Cardiac muscle cell (in vitro differentiated cells and primary cell): Measurements from ENCODE around the gene AP1S2. TPM values are rescaled to one million over a fixed set of nuclear protein-coding genes. Genes with fewer than 3 reads are reported as not detected.

Source experiments
- DNase-seq, 2 donors: peaks; one replicate each; pipeline versions ENCODE4 v3.0.0 to v3.0.0-alpha.2; 2010 to 2017; ENCODE audit warnings: low read depth in 1 of 2, low spot score in 1 of 2
- H3K27ac ChIP-seq: fragments of 200-600 bp; sonication (generic); 2 replicates; pipeline ENCODE4 v1.5.1; 2016
- H3K27me3 ChIP-seq: fragments of 200-600 bp; sonication (generic); 2 replicates; pipeline ENCODE4 v1.6.0; 2016; ENCODE audit warnings: control low read depth
- H3K36me3 ChIP-seq: fragments of 200-600 bp; sonication (generic); 2 replicates; pipeline ENCODE4 v1.5.1; 2016; ENCODE audit warnings: control low read depth
- H3K4me1 ChIP-seq: fragments of 200-600 bp; sonication (generic); 2 replicates; pipeline ENCODE4 v1.8.1; 2017; ENCODE audit warnings: low read depth, mild to moderate bottlenecking, mixed run types
- H3K4me3 ChIP-seq: fragments of 200-600 bp; sonication (generic); 2 replicates; pipeline ENCODE4 v1.5.1; 2016; ENCODE audit warnings: mild to moderate bottlenecking
- H3K9me3 ChIP-seq: fragments of 200-600 bp; sonication (generic); 2 replicates; pipeline ENCODE4 v1.5.1; 2017; ENCODE audit warnings: low read depth, mild to moderate bottlenecking, control low read depth
- polyA plus RNA-seq: library from polyadenylated mRNA; unstranded; fragments of >200 nt; fragmentation: Nextera tagmentation; extraction: Ambion mirVana; gene quantifications from 2 replicates; pipeline ENCODE4 v1.2.1, GENCODE V29; 2016
- total RNA-seq: library from RNA; depleted of rRNA; stranded (reverse); fragments of >200 nt; gene quantifications from 2 replicates; pipeline ENCODE4 v1.2.3, GENCODE V29; 2016
- TF ChIP-seq, protein P1 (sequence below): IDR thresholded peaks from 2 replicates; pipeline ENCODE4 v1.5.1; 2012; ENCODE audit warnings: low read depth, mild to moderate bottlenecking, low read length

Gene AP1S2
- total and polyA plus RNA-seq, 2 experiments from 2014 or later: 132 to 177 TPM

GRCh38 chrX:15816438-15816809 is 38.2 kb downstream of the AP1S2 start:
- DNase-seq: no peak
- H3K27me3 ChIP-seq: no peaks in the 10 kb centered on the region
- TF ChIP-seq, protein P1, sequence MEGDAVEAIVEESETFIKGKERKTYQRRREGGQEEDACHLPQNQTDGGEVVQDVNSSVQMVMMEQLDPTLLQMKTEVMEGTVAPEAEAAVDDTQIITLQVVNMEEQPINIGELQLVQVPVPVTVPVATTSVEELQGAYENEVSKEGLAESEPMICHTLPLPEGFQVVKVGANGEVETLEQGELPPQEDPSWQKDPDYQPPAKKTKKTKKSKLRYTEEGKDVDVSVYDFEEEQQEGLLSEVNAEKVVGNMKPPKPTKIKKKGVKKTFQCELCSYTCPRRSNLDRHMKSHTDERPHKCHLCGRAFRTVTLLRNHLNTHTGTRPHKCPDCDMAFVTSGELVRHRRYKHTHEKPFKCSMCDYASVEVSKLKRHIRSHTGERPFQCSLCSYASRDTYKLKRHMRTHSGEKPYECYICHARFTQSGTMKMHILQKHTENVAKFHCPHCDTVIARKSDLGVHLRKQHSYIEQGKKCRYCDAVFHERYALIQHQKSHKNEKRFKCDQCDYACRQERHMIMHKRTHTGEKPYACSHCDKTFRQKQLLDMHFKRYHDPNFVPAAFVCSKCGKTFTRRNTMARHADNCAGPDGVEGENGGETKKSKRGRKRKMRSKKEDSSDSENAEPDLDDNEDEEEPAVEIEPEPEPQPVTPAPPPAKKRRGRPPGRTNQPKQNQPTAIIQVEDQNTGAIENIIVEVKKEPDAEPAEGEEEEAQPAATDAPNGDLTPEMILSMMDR: no peak
- no peak overlapping the region for H3K4me3 ChIP-seq
- peak overlapping the region; percentile 76 for H3K27ac ChIP-seq
- no peaks in the 10 kb centered on the region for H3K9me3 ChIP-seq
- H3K36me3 ChIP-seq: peaks cover 6% of the 10 kb centered on the region
- peaks cover 19% of the 10 kb centered on the region for H3K4me1 ChIP-seq

GRCh38 chrX:15815779-15816437 is 38.7 kb downstream of the AP1S2 start:
- DNase-seq: peak; percentile 28 to 73

GRCh38 chrX:15814771-15815365 is 39.7 kb downstream of the AP1S2 start:
- Histone ChIP-seq H3K4me1 (peaks cover 19% of the 10 kb centered on the region), H3K9me3 (no peaks in the 10 kb centered on the region), H3K27me3 (no peaks in the 10 kb centered on the region), H3K4me3 (no peak overlapping the region), H3K36me3 (peaks cover 9% of the 10 kb centered on the region), H3K27ac (no peak overlapping the region)
- DNase-seq: no peak
- TF ChIP-seq, protein P1: no peak

More at GRCh38 chrX:15815779-15816437, 38.7 kb downstream of the AP1S2 start:
- Histone ChIP-seq H3K27ac (peak overlapping the region; percentile 76), H3K36me3 (peaks cover 6% of the 10 kb centered on the region), H3K4me3 (no peak overlapping the region), H3K4me1 (peaks cover 19% of the 10 kb centered on the region), H3K9me3 (no peaks in the 10 kb centered on the region), H3K27me3 (no peaks in the 10 kb centered on the region)
- TF ChIP-seq, protein P1: peak; percentile 32

- Histone ChIP-seq H3K9me3 (no peaks in the 10 kb centered on the region), H3K36me3 (peaks cover 7% of the 10 kb centered on the region), H3K27ac (no peak overlapping the region), H3K4me3 (no peak overlapping the region), H3K27me3 (no peaks in the 10 kb centered on the region), H3K4me1 (peaks cover 19% of the 10 kb centered on the region)
- DNase-seq: no peak
- TF ChIP-seq, protein P1: no peak
Observed at GRCh38 chrX:15813416-15813815, 41.2 kb downstream of the AP1S2 start.

DNA sequence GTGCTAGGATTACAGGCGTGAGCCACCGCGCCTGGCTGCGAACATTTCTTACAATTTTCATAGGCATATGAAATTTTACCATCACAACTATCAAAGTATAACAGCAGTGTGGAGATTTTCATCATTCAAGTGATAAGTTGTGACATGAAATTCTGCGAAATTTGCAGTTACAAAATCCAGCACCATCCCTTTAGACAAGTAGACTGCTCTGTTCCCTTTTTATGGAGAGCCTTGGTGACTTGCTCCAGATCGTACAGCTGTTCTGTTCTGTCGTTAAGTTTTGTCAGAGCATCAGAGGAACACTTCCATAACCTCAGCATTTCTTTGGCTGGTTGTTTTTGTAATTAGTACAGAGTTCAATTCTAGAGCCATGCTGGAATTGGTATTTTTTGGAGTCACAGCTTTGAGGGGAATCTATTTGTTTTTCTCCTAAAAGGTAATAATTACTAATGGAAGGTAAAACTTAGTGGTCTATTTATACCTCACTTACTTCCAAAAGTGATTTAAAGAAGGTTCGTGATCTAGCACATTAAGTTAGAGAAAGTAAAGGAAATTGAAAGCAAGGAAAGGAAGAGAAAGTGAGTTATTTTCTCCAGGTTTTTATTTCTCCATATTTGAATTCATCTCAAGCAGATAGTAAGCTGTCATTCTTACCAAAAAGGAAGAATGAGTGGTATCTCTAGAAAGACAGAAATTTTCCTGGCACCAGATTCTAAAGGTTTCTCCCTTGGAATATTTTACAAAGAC is 42.2 kb downstream of the AP1S2 start:
- DNase-seq: no peak
- H3K36me3 ChIP-seq: peaks cover 7% of the 10 kb centered on the region
- peaks cover 11% of the 10 kb centered on the region for H3K4me1 ChIP-seq
- H3K4me3 ChIP-seq: no peak overlapping the region
- no peak overlapping the region for H3K27ac ChIP-seq
- no peaks in the 10 kb centered on the region for H3K27me3 ChIP-seq
- H3K9me3 ChIP-seq: no peaks in the 10 kb centered on the region
- TF ChIP-seq, protein P1: no peak
